Measurements from ENCODE around the gene AHI1.

GRCh38 chr6:135347887-135348286 lies 149.7 kb downstream of the AHI1 start:
- TF ChIP-seq POLR2A (IDR thresholded peaks at IDR 0.05) (no peak), CTCF (IDR thresholded peaks at IDR 0.05) (no peak)

Data from heart left ventricle (tissue), 13 donors.